BE2C (cell line): ENCODE measurements around the gene NAALADL1.
A peak's percentile ranks its signal among the peaks of the same experiment; 100 is the strongest.

Experiments
- DNase-seq: peaks from one replicate; pipeline ENCODE4 v3.0.0-alpha.2; 2020
- H3K27me3 ChIP-seq: fragments of 250-450 bp; sonication (Bioruptor Pico); 2 replicates; pipeline ENCODE4 v1.5.1; 2020; ENCODE audit warnings: mild to moderate bottlenecking
- H3K36me3 ChIP-seq: fragments of 250-450 bp; sonication (Bioruptor Pico); 2 replicates; pipeline ENCODE4 v1.5.1; 2020; ENCODE audit warnings: mild to moderate bottlenecking
- H3K4me1 ChIP-seq: fragments of 250-450 bp; sonication (Bioruptor Pico); 2 replicates; pipeline ENCODE4 v1.5.1; 2020
- H3K4me3 ChIP-seq: 2 replicates; pipeline ENCODE4 v1.5.1; 2011; ENCODE audit warnings: low read depth, low read length
- H3K9me3 ChIP-seq: fragments of 250-450 bp; sonication (Bioruptor Pico); 2 replicates; pipeline ENCODE4 v1.5.1; 2020
- CTCF ChIP-seq: IDR thresholded peaks from 2 replicates; pipeline ENCODE4 v1.5.1; 2012; ENCODE audit warnings: mild to moderate bottlenecking, low read depth, low read length

Gene NAALADL1

DNA sequence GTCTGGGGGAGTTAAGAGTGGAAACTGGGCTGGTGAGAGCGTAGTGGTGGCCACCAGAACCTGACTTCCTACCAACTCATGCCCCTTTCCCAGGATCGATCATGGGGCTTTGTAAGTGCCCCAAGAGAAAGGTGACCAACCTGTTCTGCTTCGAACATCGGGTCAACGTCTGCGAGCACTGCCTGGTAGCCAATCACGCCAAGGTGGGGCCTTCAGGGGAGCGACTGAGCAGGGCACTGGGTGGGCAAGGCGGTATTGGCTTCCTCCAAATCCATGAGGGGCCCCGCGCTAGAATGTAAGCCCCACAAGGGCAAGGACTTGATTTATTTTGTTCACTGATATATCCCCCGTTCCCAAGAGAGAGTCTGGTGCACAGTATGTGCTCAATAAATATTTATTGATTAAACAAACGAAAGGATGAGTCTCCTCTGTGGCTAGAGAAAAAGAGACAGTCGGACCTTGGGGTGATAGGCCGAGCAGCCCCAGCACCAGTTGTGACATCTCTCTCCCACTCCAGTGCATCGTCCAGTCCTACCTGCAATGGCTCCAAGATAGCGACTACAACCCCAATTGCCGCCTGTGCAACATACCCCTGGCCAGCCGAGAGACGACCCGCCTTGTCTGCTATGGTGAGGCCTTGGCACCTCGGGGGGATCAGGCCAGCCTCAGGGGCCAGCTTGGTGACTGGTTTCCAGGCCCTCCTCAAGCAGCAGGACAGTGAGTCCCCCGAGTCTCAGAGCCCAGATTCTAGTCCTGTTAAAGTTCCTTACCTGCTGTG, 26.4 kb upstream of the NAALADL1 start:
- Histone ChIP-seq H3K27me3 (no peaks in the 10 kb centered on the region), H3K36me3 (no peaks in the 10 kb centered on the region), H3K4me1 (no peaks in the 10 kb centered on the region), H3K9me3 (no peaks in the 10 kb centered on the region), H3K4me3 (peak overlapping the region; percentile 92)
- no peak for DNase-seq
- TF ChIP-seq CTCF = no peak

- Histone ChIP-seq H3K9me3 (no peaks in the 10 kb centered on the region), H3K36me3 (no peaks in the 10 kb centered on the region), H3K4me1 (no peaks in the 10 kb centered on the region), H3K27me3 (no peaks in the 10 kb centered on the region), H3K4me3 (peak within 1 kb of the TSS; percentile 92)
- DNase-seq = peak; percentile 89
- TF ChIP-seq CTCF = no peak
Observed at GRCh38 chr11:65083834-65084597, 25.7 kb upstream of the NAALADL1 start, which contains the start of the genes CDCA5 and ZFPL1. CDCA5 (minus strand) TSS chr11:65084040; CDS start chr11:65083978, 62 bp downstream. ZFPL1 (plus strand) TSS chr11:65084222; CDS start chr11:65084699, 477 bp downstream.

- Histone ChIP-seq H3K9me3 (no peaks in the 10 kb centered on the region), H3K36me3 (peaks cover 3% of the 10 kb centered on the region; the same call in 1 of the 2 replicates), H3K4me3 (peak overlapping the region; percentile 92), H3K27me3 (no peaks in the 10 kb centered on the region), H3K4me1 (no peaks in the 10 kb centered on the region)
- no peak for DNase-seq
- TF ChIP-seq CTCF = no peak
Observed at GRCh38 chr11:65083134-65083833, 24.9 kb upstream of the NAALADL1 start.

DNA sequence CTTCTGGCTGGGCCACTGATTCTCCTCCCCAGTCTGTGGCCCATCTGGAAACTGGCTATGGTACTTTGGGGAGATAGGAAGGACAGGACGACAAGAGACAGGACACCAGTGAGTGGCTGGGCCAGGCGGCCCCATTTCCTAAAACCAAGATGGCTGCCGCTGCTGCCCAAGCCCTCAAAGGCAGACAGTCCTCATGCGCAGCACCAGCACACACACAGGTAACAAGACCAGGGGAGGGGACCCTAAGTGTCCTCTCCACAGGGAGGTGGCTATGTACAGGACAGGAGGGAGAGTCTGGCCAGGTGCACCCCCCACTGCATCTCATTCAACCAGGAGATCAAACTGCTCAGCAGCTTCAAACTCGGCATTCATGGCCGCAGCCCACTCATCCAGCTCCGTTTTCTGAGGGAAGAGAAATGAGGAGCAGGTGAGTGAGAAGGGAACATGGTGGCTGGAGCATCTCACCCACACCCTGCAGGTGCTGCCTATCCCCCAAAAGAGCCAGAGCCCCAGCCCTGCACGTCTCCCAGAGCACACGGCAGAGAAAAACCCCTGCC, 20.5 kb upstream of the NAALADL1 start:
- Histone ChIP-seq H3K4me1 (no peaks in the 10 kb centered on the region), H3K4me3 (no peak overlapping the region)
- no peak for TF ChIP-seq CTCF

GRCh38 chr11:65078151-65078550, 19.8 kb upstream of the NAALADL1 start:
- TF ChIP-seq CTCF = peak; percentile 61

More for the DNA sequence above, 20.5 kb upstream of the NAALADL1 start:
- Histone ChIP-seq H3K36me3 (peaks cover 3% of the 10 kb centered on the region; the same call in 1 of the 2 replicates), H3K9me3 (no peaks in the 10 kb centered on the region), H3K27me3 (no peaks in the 10 kb centered on the region)
- DNase-seq = no peak

More at GRCh38 chr11:65078151-65078550, 19.8 kb upstream of the NAALADL1 start:
- Histone ChIP-seq H3K36me3 (peaks cover 3% of the 10 kb centered on the region; the same call in 1 of the 2 replicates), H3K4me1 (no peaks in the 10 kb centered on the region), H3K9me3 (no peaks in the 10 kb centered on the region), H3K4me3 (no peak overlapping the region), H3K27me3 (no peaks in the 10 kb centered on the region)
- peak; percentile 54 for DNase-seq
